ENCODE data around the gene PROM1. TPM values are rescaled to one million over a fixed set of nuclear protein-coding genes. Genes with fewer than 3 reads are reported as not detected.

The PROM1 gene
- total and polyA plus RNA-seq, 2 of the 8 experiments (the other 6 are each of a cell fraction or from before 2014, with no cell fraction given) = 36.0 to 59.7 TPM

GRCh38 chr4:16027114-16027513 lies 56.7 kb downstream of the PROM1 start (continued):
- no peak for TF ChIP-seq CHD7 (IDR thresholded peaks at IDR 0.05; ENCODE audit: insufficient replicate concordance, low read length)

Measured in H1 (cell line).